Mesothelial cell of epicardium (in vitro differentiated cells): Measurements from ENCODE around the gene HSD17B3. TPM values are rescaled to one million over a fixed set of nuclear protein-coding genes. Genes with fewer than 3 reads are reported as not detected.

Source experiments
- DNase-seq, 2 experiments: peaks; one replicate each; pipeline ENCODE4 v3.0.0; 2021; ENCODE audit warnings: low spot score in 2 of 2; ENCODE audit not compliant: unreplicated experiment in 2 of 2
- H3K27ac Mint-ChIP-seq: 2 replicates; pipeline ENCODE4 v1.8.0; 2021; ENCODE audit warnings: mixed read lengths
- H3K27me3 Mint-ChIP-seq: 2 replicates; pipeline ENCODE4 v1.8.0; 2021; ENCODE audit warnings: low read depth, mixed read lengths
- H3K36me3 Mint-ChIP-seq: 2 replicates; pipeline ENCODE4 v1.8.0; 2021; ENCODE audit warnings: mixed read lengths
- H3K4me1 Mint-ChIP-seq: 2 replicates; pipeline ENCODE4 v1.8.0; 2021; ENCODE audit warnings: mixed read lengths
- H3K4me3 Mint-ChIP-seq: 2 replicates; pipeline ENCODE4 v1.8.0; 2021; ENCODE audit warnings: mild to moderate bottlenecking, moderate library complexity, mixed read lengths
- H3K9me3 Mint-ChIP-seq: 2 replicates; pipeline ENCODE4 v1.8.0; 2021; ENCODE audit warnings: mixed read lengths
- total RNA-seq: library from RNA; stranded (reverse); gene quantifications from 3 replicates; pipeline ENCODE4 v1.2.1, GENCODE V29; 2021
- TF ChIP-seq, protein P1 (sequence below): fragments of 200-600 bp; sonication (generic); IDR thresholded peaks from one replicate; pipeline ENCODE4 v1.5.0; 2021; ENCODE audit warnings: antibody characterized with exemption; ENCODE audit not compliant: unreplicated experiment

HSD17B3 gene
- total RNA-seq, 1 donor from 2014 or later = not detected

DNA sequence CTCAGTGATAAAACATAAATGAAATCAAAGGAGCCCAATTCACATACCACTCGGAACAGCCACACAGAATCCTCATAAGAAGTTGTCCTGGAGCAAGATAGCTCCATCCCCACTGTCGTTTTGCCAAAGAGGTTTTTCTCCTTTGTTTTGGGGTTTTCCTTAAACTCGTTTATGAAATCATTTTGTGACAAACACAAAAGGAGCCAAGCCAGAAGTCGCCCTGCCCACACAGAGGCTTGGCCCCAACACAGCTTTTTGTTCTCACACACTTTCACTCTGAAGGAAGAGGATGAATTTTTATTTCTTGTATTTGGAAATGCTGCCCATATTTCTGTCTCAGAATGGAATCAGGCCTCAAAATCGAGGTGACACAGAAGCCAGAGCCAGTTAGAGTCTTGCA is 113.4 kb downstream of the HSD17B3 start:
- no peak for DNase-seq
- H3K27me3 Mint-ChIP-seq = peaks cover 42% of the 10 kb centered on the region
- H3K4me3 Mint-ChIP-seq = no peak overlapping the region
- peaks cover 14% of the 10 kb centered on the region for H3K4me1 Mint-ChIP-seq
- TF ChIP-seq, protein P1, sequence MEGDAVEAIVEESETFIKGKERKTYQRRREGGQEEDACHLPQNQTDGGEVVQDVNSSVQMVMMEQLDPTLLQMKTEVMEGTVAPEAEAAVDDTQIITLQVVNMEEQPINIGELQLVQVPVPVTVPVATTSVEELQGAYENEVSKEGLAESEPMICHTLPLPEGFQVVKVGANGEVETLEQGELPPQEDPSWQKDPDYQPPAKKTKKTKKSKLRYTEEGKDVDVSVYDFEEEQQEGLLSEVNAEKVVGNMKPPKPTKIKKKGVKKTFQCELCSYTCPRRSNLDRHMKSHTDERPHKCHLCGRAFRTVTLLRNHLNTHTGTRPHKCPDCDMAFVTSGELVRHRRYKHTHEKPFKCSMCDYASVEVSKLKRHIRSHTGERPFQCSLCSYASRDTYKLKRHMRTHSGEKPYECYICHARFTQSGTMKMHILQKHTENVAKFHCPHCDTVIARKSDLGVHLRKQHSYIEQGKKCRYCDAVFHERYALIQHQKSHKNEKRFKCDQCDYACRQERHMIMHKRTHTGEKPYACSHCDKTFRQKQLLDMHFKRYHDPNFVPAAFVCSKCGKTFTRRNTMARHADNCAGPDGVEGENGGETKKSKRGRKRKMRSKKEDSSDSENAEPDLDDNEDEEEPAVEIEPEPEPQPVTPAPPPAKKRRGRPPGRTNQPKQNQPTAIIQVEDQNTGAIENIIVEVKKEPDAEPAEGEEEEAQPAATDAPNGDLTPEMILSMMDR = no peak
- H3K36me3 Mint-ChIP-seq = peaks cover 5% of the 10 kb centered on the region
- peaks cover 37% of the 10 kb centered on the region for H3K9me3 Mint-ChIP-seq
- no peak overlapping the region for H3K27ac Mint-ChIP-seq

DNA sequence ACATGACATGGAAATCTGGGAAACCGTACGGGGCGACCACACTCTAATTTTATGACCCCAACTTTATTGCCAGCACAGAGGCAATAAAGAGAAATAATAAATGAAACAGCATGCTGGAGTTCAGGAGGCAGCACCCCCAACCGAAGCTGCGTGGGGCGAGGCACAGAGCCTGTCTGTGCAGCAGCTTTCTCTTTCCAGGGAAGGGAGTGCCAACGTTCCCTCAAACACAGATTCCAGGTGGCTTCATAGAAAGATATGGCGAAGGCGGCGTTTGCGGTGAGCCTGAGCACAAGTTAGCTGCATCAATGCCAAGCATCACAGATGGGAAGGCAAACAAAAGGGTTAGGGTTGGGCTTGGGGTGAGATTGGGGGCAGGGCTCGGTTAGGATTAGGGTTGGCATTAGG is 114.8 kb downstream of the HSD17B3 start:
- peaks cover 25% of the 10 kb centered on the region for H3K9me3 Mint-ChIP-seq
- peak overlapping the region; percentile 7 for H3K4me3 Mint-ChIP-seq
- H3K27me3 Mint-ChIP-seq = peaks cover 52% of the 10 kb centered on the region
- TF ChIP-seq, protein P1 = no peak
- peaks cover 5% of the 10 kb centered on the region for H3K36me3 Mint-ChIP-seq
- H3K27ac Mint-ChIP-seq = no peak overlapping the region
- peaks cover 14% of the 10 kb centered on the region for H3K4me1 Mint-ChIP-seq
- no peak for DNase-seq

DNA sequence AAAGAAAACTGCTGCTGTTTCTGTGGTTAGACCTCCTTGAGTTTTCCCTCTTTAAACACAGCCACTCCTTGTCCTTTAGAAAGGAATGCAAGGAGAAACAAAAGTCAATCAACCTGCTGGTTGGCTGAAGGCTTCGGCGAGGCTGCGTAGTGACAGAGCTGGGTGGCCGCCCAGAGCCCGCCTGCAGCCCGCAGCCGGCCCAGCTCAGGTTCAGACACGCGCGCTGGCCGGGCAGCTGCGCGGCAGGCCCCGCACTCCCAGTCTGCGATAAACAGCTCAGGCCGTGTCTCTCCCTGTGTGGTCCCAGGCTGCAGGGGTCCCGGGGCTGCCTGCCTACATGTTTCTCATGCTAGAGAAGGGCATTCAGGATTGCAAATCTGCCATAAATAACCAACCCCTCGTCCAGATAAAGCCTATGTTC is 115.4 kb downstream of the HSD17B3 start:
- peaks cover 52% of the 10 kb centered on the region for H3K27me3 Mint-ChIP-seq
- peaks cover 23% of the 10 kb centered on the region for H3K9me3 Mint-ChIP-seq
- H3K36me3 Mint-ChIP-seq = peaks cover 5% of the 10 kb centered on the region
- peak in 1 of 2 experiments; percentile 47 for DNase-seq
- TF ChIP-seq, protein P1 = no peak
- H3K27ac Mint-ChIP-seq = peak overlapping the region; percentile 16
- peaks cover 14% of the 10 kb centered on the region for H3K4me1 Mint-ChIP-seq
- H3K4me3 Mint-ChIP-seq = peak overlapping the region; percentile 7

DNA sequence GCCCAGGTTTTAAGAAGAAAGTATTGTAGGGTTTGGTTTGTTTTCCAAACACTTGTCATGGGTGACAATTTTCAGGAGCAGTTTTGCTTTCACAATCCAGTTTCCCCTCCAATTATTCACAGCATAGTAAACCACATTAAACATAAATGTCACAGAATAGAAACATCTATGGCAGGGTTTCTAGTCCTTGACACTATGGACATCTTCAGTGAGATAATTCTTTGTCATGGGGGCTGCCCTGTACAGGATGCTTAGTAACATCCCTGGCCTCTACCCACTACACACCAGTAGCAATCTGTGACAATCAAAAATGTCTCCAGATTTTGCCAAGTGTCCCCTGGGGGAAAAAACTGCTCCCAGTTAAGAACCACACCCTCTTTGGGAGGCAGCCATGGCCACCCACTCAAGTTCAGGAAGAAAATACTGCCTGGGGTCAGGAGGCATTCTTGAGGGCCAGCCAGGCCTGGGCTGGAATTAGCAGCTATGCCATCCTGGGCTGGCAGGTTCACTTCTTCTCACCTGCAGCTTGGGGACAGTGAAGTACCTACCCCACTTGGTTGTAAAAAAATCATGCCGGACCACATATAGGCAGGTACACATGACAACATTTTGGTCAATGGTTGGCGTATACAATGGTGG is 116.3 kb downstream of the HSD17B3 start:
- H3K9me3 Mint-ChIP-seq = peaks cover 16% of the 10 kb centered on the region
- TF ChIP-seq, protein P1 = no peak
- DNase-seq = no peak
- peaks cover 52% of the 10 kb centered on the region for H3K27me3 Mint-ChIP-seq
- H3K36me3 Mint-ChIP-seq = peaks cover 1% of the 10 kb centered on the region
- H3K4me3 Mint-ChIP-seq = no peak overlapping the region
- no peak overlapping the region for H3K27ac Mint-ChIP-seq
- peaks cover 14% of the 10 kb centered on the region for H3K4me1 Mint-ChIP-seq

Other genes with a start within 250 kb of the HSD17B3 start
- 21.0 to 22.2 TPM (median 22.0 TPM) in 3 replicates for gene SLC35D2, start 81.5 kb upstream of the HSD17B3 start, total RNA-seq
- gene ZNF367, start 116.2 kb upstream of the HSD17B3 start, total RNA-seq = 4.4 to 4.9 TPM (median 4.5 TPM) in 3 replicates
- 14.8 to 15.5 TPM (median 15.4 TPM) in 3 replicates for gene HABP4, start 148.0 kb upstream of the HSD17B3 start, total RNA-seq